ENCODE data around the gene FNDC8. TPM values are rescaled to one million over a fixed set of nuclear protein-coding genes. Genes with fewer than 3 reads are reported as not detected.
"Not testable (repeated sequence)": the region's sequence is repeated elsewhere in the genome, so short reads cannot be mapped to it uniquely, and the experiment has no call there.

The FNDC8 gene
- total RNA-seq, 1 donor from 2014 or later: not detected

GRCh38 chr17:35170968-35171771 is 49.8 kb downstream of the FNDC8 start:
- TF ChIP-seq CTCF (IDR thresholded peaks at IDR 0.05; ENCODE audit: insufficient read depth, low read length, severe bottlenecking): no peak
- H3K36me3 ChIP-seq (ENCODE audit: control insufficient read depth, insufficient read depth, low read length): no peaks in the 10 kb centered on the region
- H3K4me3 ChIP-seq (ENCODE audit: low read depth, low read length): no peak overlapping the region
- FAIRE-seq: no peak
- H3K27me3 ChIP-seq (ENCODE audit: control insufficient read depth, insufficient read depth, low read length): peaks cover 3% of the 10 kb centered on the region
- peak; percentile 35 for DNase-seq (ENCODE audit: low read depth)

GRCh38 chr17:35171834-35172233 is 50.4 kb downstream of the FNDC8 start:
- no peaks in the 10 kb centered on the region for H3K36me3 ChIP-seq (ENCODE audit: control insufficient read depth, insufficient read depth, low read length)
- DNase-seq (ENCODE audit: low read depth): peak; percentile 53
- no peak for FAIRE-seq
- TF ChIP-seq CTCF (IDR thresholded peaks at IDR 0.05; ENCODE audit: insufficient read depth, low read length, severe bottlenecking): no peak
- H3K4me3 ChIP-seq (ENCODE audit: low read depth, low read length): no peak overlapping the region
- H3K27me3 ChIP-seq (ENCODE audit: control insufficient read depth, insufficient read depth, low read length): peaks cover 3% of the 10 kb centered on the region

- not testable (repeated sequence) for H3K4me3 ChIP-seq (ENCODE audit: low read depth, low read length); H3K27me3 ChIP-seq (ENCODE audit: control insufficient read depth, insufficient read depth, low read length); DNase-seq (ENCODE audit: low read depth); FAIRE-seq; H3K36me3 ChIP-seq (ENCODE audit: control insufficient read depth, insufficient read depth, low read length)
Measured at GRCh38 chr17:35172321-35172720, 50.9 kb downstream of the FNDC8 start.

- Histone ChIP-seq H3K36me3 (ENCODE audit: control insufficient read depth, insufficient read depth, low read length) (no peaks in the 10 kb centered on the region), H3K27me3 (ENCODE audit: control insufficient read depth, insufficient read depth, low read length) (peaks cover 3% of the 10 kb centered on the region), H3K4me3 (ENCODE audit: low read depth, low read length) (no peak overlapping the region)
- TF ChIP-seq CTCF (IDR thresholded peaks at IDR 0.05; ENCODE audit: insufficient read depth, low read length, severe bottlenecking): no peak
- DNase-seq (ENCODE audit: low read depth) (no peak), FAIRE-seq (no peak)
Measured at GRCh38 chr17:35174835-35175334, 53.5 kb downstream of the FNDC8 start.

GRCh38 chr17:35175638-35176415 is 54.4 kb downstream of the FNDC8 start:
- DNase-seq (ENCODE audit: low read depth) (no peak), FAIRE-seq (no peak)
- TF ChIP-seq CTCF (IDR thresholded peaks at IDR 0.05; ENCODE audit: insufficient read depth, low read length, severe bottlenecking): no peak
- Histone ChIP-seq H3K36me3 (ENCODE audit: control insufficient read depth, insufficient read depth, low read length) (no peaks in the 10 kb centered on the region), H3K4me3 (ENCODE audit: low read depth, low read length) (no peak overlapping the region), H3K27me3 (ENCODE audit: control insufficient read depth, insufficient read depth, low read length) (peaks cover 3% of the 10 kb centered on the region)

- Histone ChIP-seq H3K36me3 (ENCODE audit: control insufficient read depth, insufficient read depth, low read length) (no peaks in the 10 kb centered on the region), H3K27me3 (ENCODE audit: control insufficient read depth, insufficient read depth, low read length) (peaks cover 3% of the 10 kb centered on the region), H3K4me3 (ENCODE audit: low read depth, low read length) (no peak overlapping the region)
- TF ChIP-seq CTCF (IDR thresholded peaks at IDR 0.05; ENCODE audit: insufficient read depth, low read length, severe bottlenecking): no peak
- FAIRE-seq (peak; percentile 13), DNase-seq (ENCODE audit: low read depth) (no peak)
Measured at GRCh38 chr17:35176897-35177296, 55.5 kb downstream of the FNDC8 start.

GRCh38 chr17:35179379-35179778 is 58.0 kb downstream of the FNDC8 start:
- H3K27me3 ChIP-seq (ENCODE audit: control insufficient read depth, insufficient read depth, low read length); FAIRE-seq; DNase-seq (ENCODE audit: low read depth); H3K36me3 ChIP-seq (ENCODE audit: control insufficient read depth, insufficient read depth, low read length); H3K4me3 ChIP-seq (ENCODE audit: low read depth, low read length): not testable (repeated sequence)

All from bronchial epithelial cell (primary cell).